Brain pericyte (primary cell): ENCODE measurements around the gene ZNF850.
A peak's percentile ranks its signal among the peaks of the same experiment; 100 is the strongest.

Source experiments
- DNase-seq: peaks from one replicate; pipeline ENCODE4 v3.0.0-alpha.2; 2012; ENCODE audit warnings: low read depth, low spot score

Gene ZNF850

GRCh38 chr19:36688058-36688457, 84.5 kb downstream of the ZNF850 start:
- DNase-seq = no peak

GRCh38 chr19:36687214-36688056, 85.2 kb downstream of the ZNF850 start, which contains the start of gene ZNF567:
Gene ZNF567 (plus strand): TSS chr19:36687612. CDS start chr19:36694868, 7,256 bp downstream.
- peak; percentile 70 for DNase-seq

- DNase-seq = no peak
Measured at GRCh38 chr19:36686365-36687213, 86.0 kb downstream of the ZNF850 start.

GRCh38 chr19:36685835-36686234, 86.8 kb downstream of the ZNF850 start:
- DNase-seq = no peak

- no peak for DNase-seq
Measured at GRCh38 chr19:36679455-36679854, 93.2 kb downstream of the ZNF850 start.

GRCh38 chr19:36674201-36674600, 98.4 kb downstream of the ZNF850 start:
- no peak for DNase-seq

- no peak for DNase-seq
Measured at GRCh38 chr19:36672368-36672767, 100.2 kb downstream of the ZNF850 start.

GRCh38 chr19:36668646-36669045, 104.0 kb downstream of the ZNF850 start:
- no peak for DNase-seq

- DNase-seq = no peak
Measured at GRCh38 chr19:36665832-36666231, 106.8 kb downstream of the ZNF850 start.
